Right renal pelvis (tissue), 4 donors: ENCODE results near the gene DRAXIN. TPM values are rescaled to one million over a fixed set of nuclear protein-coding genes. Genes with fewer than 3 reads are reported as not detected.
A peak's percentile ranks its signal among the peaks of the same experiment; 100 is the strongest.

ENCODE experiments used
- DNase-seq, 4 donors: peaks; one replicate each; pipeline ENCODE4 v3.0.0-alpha.2; 2013; ENCODE audit warnings: low read depth in 4 of 4, low spot score in 3 of 4, missing footprints in 1 of 4
- polyA plus RNA-seq, 4 donors: library from polyadenylated mRNA; unstranded; fragments of 120-200 nt; gene quantifications; one replicate each; pipeline ENCODE4 v1.2.1, GENCODE V29; 2013; ENCODE audit not compliant: insufficient read length in 4 of 4

The DRAXIN gene
- polyA plus RNA-seq, 4 donors: 1.00 to 1.3 (median 1.1) TPM

GRCh38 chr1:11733306-11733705, 41.8 kb downstream of the DRAXIN start:
- DNase-seq: no peak

DNA sequence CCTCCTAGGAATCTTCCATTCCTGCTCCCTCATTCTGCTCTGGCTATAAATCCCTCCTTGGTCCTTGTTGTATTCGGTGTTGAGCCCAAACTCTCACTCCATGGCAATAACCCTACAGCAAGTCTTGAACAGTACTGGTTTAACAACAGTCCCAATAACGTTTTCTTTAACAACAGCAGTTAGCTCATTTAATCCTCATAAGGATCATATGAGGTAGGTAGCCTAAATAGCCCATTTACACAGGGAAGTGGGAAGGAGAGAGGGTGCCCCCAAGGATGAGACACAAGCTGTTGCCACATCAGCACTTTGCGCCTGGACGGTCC, 44.0 kb downstream of the DRAXIN start:
- no peak for DNase-seq

DNA sequence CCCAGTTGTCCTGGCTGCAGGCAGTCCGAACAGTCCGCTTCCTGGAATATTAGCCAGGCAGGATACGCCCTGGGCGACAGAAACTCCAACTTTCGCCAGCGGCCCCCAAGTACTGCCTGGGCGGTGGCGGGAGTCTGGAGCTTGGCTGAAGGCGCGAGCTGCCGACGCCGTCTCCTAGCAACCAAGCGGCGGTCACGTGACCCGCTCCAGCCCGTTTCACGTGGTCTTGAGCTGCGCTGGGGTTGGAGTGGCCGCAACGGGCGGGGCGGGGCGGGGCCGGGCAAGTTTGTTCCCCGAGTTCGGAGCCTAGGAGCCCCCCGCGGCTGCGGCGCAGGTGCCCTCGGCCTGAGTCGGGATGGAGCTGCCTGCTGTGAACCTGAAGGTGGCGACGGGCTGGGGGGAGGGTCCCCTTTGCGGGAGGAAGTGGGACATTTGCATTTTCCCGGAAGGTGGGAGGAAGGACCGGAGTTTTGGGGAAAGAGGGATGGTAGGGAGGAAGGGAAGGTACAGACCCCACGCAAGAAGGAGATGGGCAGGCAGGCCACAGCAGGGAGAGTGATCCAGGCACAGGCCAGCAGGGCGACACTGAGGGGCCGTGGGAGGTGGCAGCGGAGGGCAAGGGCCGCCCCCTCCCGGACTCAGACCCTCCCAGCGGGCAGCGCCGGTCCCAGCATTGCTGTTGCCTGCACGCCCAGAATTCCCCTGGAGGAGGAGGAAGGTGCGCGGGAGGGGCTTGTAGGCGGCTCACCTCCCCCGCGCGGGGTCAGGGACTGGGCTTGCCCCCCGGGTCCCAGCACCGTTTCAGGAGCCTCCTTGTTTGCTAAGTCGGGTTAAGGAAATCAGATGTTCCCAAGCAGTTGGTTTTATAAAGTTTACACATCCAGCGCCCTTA, 44.6 kb downstream of the DRAXIN start, which contains the start of gene AGTRAP:
AGTRAP (plus strand) TSS at position 283 of the 892 bp plus-strand sequence; CDS start at position 356, 73 bp downstream.
- peak; percentile 82 to 93 (median 88) for DNase-seq

- DNase-seq: peak in 1 of 4 donors; percentile 23
These were observed 45.5 kb downstream of the DRAXIN start for GRCh38 chr1:11736746-11737639.

- no peak for DNase-seq
These were observed 46.6 kb downstream of the DRAXIN start for GRCh38 chr1:11738096-11738495.

DNA sequence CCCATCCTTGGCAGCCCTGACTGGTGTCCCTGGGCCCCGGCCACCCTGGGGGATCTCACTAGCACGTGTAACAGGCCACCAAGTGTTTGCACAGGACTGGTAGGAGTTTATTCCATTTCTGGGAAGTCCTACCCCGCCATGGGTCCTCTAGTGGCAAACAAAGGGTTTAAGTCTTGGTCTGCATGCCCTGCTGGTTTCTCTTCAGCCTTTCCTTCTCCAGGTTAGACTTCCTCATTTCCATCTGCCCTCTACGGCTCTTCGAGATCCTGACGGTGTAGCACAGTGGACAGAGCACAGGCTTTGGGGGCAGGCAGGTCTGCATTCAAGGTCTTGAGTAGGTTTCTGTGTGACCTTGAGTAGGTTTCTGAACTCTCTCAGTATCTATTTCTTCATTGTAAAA, 47.3 kb downstream of the DRAXIN start:
- DNase-seq: no peak

- DNase-seq: no peak
These were observed 49.0 kb downstream of the DRAXIN start for GRCh38 chr1:11740258-11741192.

DNA sequence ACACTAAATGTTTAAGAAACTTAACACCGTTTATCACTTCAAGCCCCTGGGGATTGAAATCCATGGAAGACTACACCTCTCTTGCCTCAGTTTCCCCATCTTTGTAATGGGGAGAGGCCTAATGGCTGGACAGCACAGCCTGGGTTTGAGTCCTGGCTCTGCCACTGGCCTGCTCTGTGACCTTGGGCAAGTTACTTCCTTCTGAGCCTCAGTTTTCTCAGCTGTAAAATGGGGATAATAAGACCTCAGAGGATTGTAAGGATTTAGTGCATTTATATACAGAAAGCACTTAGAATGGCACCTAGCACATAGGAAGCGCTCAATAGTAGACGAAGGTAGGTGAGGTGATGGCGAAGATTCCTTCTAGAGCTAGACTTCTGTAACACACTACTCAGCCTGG, 50.0 kb downstream of the DRAXIN start:
- no peak for DNase-seq

- DNase-seq: no peak
These were observed 50.5 kb downstream of the DRAXIN start for GRCh38 chr1:11741919-11742558.

DNA sequence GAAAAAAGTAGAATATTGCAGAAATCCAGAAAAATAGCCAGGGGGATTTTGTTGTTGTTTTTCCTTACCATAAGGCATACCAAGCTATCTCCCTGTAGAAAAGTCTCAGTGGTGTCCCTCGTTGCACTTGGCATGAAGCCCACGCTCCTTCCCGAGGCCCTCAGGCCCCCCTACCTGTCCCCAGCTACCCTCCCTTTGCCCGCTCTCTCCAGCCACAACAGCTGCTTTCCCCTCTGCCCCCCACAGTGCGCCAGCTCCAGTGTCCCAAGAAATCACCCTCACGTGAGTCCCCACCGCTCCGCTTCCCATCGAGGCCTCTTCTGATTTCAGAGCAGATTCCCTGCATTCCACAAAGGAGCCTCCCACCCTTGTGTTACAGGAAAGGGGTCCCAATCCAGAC, 52.8 kb downstream of the DRAXIN start:
- DNase-seq: no peak

DNA sequence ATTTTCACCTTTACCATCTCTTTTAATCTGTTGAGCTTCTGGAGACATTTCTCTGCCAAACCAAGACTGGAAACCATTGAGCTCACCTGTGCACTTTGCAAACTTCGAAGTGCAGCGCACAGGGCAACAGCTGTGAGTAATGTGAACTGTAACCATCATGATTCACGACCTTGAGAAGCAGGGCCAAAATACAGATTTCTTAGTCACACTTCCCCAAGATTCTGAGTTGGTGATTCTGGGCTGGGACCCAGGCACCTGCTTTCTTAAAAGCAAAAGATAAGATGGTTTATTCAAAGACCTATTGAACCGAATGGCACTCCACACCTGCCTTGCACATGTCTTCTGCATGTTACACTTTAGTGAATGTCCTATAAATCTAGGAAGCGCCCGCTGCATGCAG, 54.6 kb downstream of the DRAXIN start:
- DNase-seq: no peak

DNA sequence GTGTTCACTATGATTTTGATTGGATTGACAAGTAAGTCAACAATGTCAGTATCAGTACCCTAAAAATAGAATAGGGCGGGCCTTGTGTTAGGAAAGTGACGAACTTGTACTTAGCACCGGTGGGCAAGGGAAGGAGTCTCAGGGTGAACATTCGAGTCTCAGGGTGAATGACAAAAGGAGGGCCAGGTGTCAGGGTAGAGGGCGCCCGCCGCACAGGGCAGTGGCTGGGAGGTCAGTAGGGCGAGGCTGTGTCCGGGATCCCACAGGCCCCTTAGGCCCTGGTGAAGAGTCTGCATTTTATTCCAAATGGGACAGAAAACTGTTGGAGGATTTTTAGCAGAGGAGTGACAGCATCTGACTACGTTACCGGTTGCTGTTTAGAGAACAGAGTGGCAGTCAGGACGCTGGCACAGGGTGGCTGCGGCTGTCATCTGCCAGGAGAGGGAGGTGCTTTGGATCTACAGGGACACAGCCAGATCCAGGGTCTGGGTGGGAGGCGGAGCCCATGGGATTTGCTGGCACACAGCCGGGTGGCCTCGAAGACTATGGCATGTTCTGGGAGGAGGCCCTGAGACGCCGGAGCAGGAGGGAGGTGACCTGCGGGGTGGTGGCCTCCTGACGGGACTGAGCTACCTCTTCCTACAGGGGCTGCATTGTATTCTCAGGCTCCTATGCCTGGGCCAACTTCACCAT, 55.4 kb downstream of the DRAXIN start:
- DNase-seq: no peak

DNA sequence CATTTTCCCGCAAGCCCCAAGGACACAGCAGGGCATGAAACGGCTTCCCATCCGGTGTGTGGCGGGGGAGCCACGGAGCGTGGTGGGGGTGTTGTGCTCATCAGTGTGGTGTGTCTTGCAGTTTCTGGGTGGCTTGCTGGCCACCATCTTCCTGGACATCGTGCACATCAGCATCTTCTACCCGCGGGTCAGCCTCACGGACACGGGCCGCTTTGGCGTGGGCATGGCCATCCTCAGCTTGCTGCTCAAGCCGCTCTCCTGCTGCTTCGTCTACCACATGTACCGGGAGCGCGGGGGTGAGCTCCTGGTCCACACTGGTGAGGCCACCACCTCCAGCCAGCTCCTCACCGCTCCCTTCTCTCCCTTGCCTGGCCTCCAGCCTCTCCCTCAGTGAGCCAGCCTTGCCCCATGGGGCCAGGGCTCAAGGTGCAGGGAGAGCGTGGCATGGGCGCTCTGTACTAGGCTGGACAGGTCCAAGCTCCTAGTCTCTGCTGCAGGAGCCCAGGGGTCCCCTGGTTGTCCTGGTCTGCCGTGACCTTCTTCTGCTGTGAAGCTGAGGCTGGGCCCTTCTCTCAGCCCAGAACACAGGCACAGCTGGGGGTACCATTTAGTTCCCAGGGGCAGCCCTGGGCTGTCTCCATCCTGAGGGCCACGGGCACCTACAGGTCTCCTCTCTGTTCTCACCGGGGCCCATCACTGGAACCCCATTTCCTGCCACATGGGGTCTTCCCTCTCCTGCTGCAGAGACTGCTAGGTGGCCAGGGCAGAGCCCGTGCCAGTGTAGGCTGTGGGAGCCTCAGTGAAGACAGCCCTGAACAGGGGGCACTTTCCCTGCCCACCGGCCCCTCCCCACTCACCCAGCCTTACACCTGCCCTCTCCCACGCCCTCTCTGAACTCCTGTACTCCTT, 57.0 kb downstream of the DRAXIN start:
- no peak for DNase-seq

DNA sequence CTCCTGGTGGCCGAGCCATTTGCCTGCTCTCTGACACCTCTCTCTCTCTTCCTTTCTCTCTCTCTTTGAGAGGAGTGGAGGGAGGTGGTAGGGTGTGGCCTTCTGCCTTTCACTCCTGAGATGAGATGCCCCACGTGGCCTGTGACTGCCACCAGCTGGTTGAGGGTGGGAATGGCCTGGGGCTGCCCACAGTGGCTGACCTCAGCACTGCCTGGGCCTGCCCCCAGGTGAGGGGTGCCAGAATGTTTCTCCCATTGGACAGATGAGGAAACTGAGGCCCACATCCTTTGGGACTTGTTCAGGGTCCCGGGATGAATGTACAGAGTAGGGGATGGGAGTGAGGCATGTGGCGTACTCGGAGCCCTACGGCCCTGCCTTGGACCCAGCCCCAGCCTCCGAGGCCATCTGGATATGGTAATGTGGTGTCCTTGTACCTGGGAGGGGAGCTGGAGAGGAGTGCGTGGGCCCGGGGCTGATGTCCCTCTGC, 57.7 kb downstream of the DRAXIN start:
- DNase-seq: no peak

DNA sequence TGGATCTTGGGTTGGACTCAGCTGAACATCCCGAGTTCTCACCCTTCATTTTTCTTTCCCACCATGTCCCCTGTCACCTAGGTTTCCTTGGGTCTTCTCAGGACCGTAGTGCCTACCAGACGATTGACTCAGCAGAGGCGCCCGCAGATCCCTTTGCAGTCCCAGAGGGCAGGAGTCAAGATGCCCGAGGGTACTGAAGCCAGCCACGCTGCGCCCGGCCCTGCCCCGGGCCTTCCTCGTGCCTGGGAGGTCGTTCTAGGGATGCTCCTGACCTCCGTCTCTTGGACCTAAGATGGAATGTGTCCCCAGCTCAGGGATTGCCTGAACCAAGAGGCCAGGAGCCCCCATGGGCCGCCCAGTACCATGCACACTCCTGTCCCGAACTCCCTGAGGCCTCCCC, 58.5 kb downstream of the DRAXIN start:
- no peak for DNase-seq

DNA sequence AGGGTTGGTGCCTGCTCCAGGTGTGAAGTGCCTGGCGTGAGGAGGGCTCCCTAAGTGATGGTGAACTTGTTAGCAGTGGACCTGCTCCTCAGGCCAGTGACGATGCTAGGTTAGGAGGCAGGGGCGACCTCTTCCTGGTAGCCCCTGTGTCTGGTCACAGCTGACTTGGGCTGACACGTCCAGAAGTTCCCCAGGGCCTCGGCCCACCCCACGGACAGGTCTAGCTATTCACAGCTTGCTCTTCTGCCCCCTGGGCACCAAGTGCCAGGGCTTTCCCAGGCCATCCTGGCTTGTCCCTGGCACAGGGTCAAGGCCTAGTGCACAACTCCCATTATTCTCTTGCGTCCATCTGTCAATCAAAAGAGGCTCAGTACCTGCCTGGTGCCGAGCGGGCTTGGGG, 59.6 kb downstream of the DRAXIN start:
- DNase-seq: no peak

DNA sequence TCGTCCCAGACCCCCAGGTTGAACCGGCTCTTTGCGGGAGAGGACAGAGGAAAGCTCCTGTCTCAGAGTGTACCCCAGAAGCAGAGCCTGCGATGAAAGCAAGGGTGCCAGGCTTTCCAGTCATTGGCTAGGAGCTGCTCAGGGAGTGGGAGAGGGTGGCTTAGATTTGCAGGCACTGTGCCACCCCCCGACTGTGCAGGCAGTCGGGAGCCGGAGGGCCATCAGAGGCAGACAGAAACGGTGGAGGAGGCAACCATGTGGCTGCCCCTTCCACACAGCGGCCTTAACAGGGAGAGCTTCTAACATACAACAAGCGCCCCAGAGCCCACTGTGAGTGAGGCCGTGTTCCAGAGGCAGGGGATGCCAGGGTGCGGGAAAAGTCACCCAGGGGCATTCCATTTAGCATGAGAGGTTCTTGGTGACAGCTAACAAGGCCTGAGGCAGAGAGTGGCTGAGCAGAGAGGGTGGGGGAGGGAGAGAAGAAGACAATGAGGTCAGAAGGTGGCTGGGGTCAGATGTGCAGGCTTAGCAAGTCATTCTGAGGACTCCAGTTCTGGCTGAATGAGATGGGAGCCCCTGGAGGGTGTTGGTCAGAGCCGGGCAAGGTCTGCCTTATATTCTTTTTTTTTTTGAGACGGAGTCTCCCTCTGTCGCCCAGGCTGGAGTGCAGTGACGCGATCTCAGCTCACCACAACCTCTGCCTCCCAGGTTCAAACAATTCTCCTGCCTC, 61.0 kb downstream of the DRAXIN start:
- no peak for DNase-seq
